HL-60 (cell line): ENCODE measurements around the gene RNF144A.

Source experiments
- DNase-seq, 2 experiments: peaks; one replicate each; pipeline ENCODE4 v3.0.0-alpha.2; 2010 to 2020; ENCODE audit warnings: low read depth in 1 of 2, low spot score in 1 of 2
- H3K27ac ChIP-seq: fragments of 250-450 bp; sonication (Bioruptor Pico); replicated peaks from 2 replicates; pipeline ENCODE4 v1.5.1; 2020; ENCODE audit warnings: mild to moderate bottlenecking, moderate library complexity
- H3K27me3 ChIP-seq: fragments of 250-450 bp; sonication (Bioruptor Pico); 2 replicates; pipeline ENCODE4 v1.5.1; 2021; ENCODE audit warnings: mild to moderate bottlenecking, moderate library complexity; ENCODE audit not compliant: insufficient read depth, poor library complexity, severe bottlenecking
- H3K4me3 ChIP-seq: replicated peaks from 2 replicates; pipeline ENCODE4 v1.5.1; 2011; ENCODE audit warnings: mild to moderate bottlenecking, control low read depth, low read length; ENCODE audit not compliant: insufficient read depth
- CTCF ChIP-seq: IDR thresholded peaks from one replicate; pipeline ENCODE4 v1.5.1; 2011; ENCODE audit warnings: low read length, control low read depth, inconsistent platforms; ENCODE audit not compliant: insufficient read depth
- GABPA ChIP-seq: IDR thresholded peaks from 2 replicates; pipeline ENCODE4 v1.6.1; 2012; ENCODE audit warnings: low read depth
- POLR2AphosphoS5 ChIP-seq: IDR thresholded peaks from 2 replicates; pipeline ENCODE4 v1.6.1; 2012; ENCODE audit warnings: low read depth
- SPI1 ChIP-seq: IDR thresholded peaks from 2 replicates; pipeline ENCODE4 v1.6.1; 2012; ENCODE audit warnings: low read depth, mild to moderate bottlenecking, borderline replicate concordance
- TF ChIP-seq, protein P1 (sequence below): IDR thresholded peaks from 2 replicates; pipeline ENCODE4 v1.6.1; 2012; ENCODE audit warnings: low read depth; ENCODE audit not compliant: insufficient replicate concordance

The RNF144A gene

GRCh38 chr2:7033136-7033960 is 116.1 kb downstream of the RNF144A start:
- Histone ChIP-seq H3K27ac (no peak overlapping the region), H3K27me3 (no peaks in the 10 kb centered on the region), H3K4me3 (no peak overlapping the region)
- TF ChIP-seq POLR2AphosphoS5, result no peak
- no peak for TF ChIP-seq CTCF
- no peak for TF ChIP-seq SPI1
- TF ChIP-seq, protein P1, sequence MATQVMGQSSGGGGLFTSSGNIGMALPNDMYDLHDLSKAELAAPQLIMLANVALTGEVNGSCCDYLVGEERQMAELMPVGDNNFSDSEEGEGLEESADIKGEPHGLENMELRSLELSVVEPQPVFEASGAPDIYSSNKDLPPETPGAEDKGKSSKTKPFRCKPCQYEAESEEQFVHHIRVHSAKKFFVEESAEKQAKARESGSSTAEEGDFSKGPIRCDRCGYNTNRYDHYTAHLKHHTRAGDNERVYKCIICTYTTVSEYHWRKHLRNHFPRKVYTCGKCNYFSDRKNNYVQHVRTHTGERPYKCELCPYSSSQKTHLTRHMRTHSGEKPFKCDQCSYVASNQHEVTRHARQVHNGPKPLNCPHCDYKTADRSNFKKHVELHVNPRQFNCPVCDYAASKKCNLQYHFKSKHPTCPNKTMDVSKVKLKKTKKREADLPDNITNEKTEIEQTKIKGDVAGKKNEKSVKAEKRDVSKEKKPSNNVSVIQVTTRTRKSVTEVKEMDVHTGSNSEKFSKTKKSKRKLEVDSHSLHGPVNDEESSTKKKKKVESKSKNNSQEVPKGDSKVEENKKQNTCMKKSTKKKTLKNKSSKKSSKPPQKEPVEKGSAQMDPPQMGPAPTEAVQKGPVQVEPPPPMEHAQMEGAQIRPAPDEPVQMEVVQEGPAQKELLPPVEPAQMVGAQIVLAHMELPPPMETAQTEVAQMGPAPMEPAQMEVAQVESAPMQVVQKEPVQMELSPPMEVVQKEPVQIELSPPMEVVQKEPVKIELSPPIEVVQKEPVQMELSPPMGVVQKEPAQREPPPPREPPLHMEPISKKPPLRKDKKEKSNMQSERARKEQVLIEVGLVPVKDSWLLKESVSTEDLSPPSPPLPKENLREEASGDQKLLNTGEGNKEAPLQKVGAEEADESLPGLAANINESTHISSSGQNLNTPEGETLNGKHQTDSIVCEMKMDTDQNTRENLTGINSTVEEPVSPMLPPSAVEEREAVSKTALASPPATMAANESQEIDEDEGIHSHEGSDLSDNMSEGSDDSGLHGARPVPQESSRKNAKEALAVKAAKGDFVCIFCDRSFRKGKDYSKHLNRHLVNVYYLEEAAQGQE, result no peak
- no peak for TF ChIP-seq GABPA
- no peak for DNase-seq

DNA sequence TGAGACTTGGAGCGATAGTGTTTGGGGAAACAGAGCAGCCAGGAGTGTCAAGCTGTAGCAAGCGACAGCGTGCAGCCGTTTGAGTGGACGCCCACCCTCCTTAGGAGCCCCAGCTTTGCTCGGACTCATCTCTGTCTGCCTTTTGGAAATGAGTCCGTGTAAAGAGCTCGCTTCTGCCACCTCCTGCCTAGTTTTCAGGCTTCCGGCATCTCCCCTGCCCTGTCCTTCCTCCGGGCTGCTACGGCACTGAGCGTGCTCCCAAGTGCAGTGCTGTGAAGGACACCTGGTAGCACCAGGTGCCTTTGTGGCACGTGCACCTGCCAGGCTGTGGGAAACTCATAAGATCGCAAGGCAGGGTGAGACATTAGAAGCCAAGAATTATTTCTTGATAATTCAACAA is 117.1 kb downstream of the RNF144A start:
- Histone ChIP-seq H3K27me3 (no peaks in the 10 kb centered on the region), H3K27ac (no peak overlapping the region), H3K4me3 (no peak overlapping the region)
- DNase-seq, result no peak
- TF ChIP-seq POLR2AphosphoS5 (no peak), SPI1 (no peak), CTCF (no peak), GABPA (no peak)
- TF ChIP-seq, protein P1, result no peak

DNA sequence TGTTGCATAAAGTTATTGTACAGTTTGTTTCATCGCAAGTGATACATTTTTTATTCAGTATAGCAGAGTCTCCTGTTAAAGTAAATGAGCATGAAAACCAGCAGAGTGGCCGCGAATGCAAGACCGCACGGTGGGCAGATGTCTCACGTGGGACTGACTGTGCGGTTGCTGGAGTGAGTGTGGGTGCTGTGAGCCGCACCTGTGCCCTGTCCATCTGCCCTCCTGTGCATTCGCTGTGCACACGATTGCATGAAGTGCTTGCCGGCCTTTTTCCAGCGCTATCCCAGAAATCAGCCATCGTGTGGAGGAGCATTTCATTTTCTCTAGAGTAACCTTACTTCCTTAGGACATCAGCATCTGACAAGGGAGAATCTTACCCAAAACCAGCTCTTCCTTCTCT is 118.7 kb downstream of the RNF144A start:
- TF ChIP-seq CTCF (no peak), GABPA (no peak), SPI1 (no peak)
- DNase-seq, result no peak
- H3K27ac ChIP-seq, result no peak overlapping the region

More for the DNA sequence above, 118.7 kb downstream of the RNF144A start:
- H3K4me3 ChIP-seq, result no peak overlapping the region
- no peaks in the 10 kb centered on the region for H3K27me3 ChIP-seq
